Skeletal muscle tissue (tissue), 4 donors: Measurements from ENCODE around the gene SPATS1. TPM values are rescaled to one million over a fixed set of nuclear protein-coding genes. Genes with fewer than 3 reads are reported as not detected.

Experiments used
- H3K27ac ChIP-seq: one replicate; pipeline ENCODE4 v1.7.0; 2013; ENCODE audit warnings: mild to moderate bottlenecking, low read depth, low read length, inconsistent platforms
- H3K27me3 ChIP-seq, 3 donors: one replicate each; pipeline ENCODE4 v1.7.0; 2013; ENCODE audit warnings: low read length in 3 of 3; ENCODE audit not compliant: control insufficient read depth in 3 of 3, insufficient read depth in 3 of 3
- H3K36me3 ChIP-seq, 3 donors: one replicate each; pipeline ENCODE4 v1.7.0; 2013; ENCODE audit warnings: low read length in 3 of 3; ENCODE audit not compliant: control insufficient read depth in 3 of 3, insufficient read depth in 3 of 3
- H3K4me1 ChIP-seq, 3 donors: one replicate each; pipeline ENCODE4 v1.7.0; 2013; ENCODE audit warnings: low read length in 3 of 3, mild to moderate bottlenecking in 3 of 3; ENCODE audit not compliant: control insufficient read depth in 3 of 3, insufficient read depth in 3 of 3
- H3K4me3 ChIP-seq, 3 donors: one replicate each; pipeline ENCODE4 v1.7.0; 2013; ENCODE audit warnings: low read length in 3 of 3
- H3K9ac ChIP-seq, 3 donors: one replicate each; pipeline ENCODE4 v1.7.0; 2013; ENCODE audit warnings: low read length in 3 of 3, mild to moderate bottlenecking in 3 of 3, moderate library complexity in 2 of 3, low read depth in 1 of 3
- H3K9me3 ChIP-seq, 3 donors: one replicate each; pipeline ENCODE4 v1.7.0; 2013; ENCODE audit warnings: low read length in 3 of 3; ENCODE audit not compliant: control insufficient read depth in 3 of 3
- total RNA-seq: library from RNA; depleted of rRNA; stranded (reverse); fragments of >200 nt; gene quantifications from one replicate; pipeline ENCODE4 v1.2.3, GENCODE V29; 2014
- donor health status: Osteomylitis.

Gene SPATS1, protein sequence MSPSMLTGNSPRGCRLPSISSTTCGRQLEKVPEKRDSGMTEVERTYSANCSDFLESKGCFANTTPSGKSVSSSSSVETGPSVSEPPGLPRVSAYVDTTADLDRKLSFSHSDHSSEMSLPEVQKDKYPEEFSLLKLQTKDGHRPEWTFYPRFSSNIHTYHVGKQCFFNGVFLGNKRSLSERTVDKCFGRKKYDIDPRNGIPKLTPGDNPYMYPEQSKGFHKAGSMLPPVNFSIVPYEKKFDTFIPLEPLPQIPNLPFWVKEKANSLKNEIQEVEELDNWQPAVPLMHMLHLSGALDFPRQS
- total RNA-seq: not detected

GRCh38 chr6:44342489-44342888 is at the start of gene SPATS1:
SPATS1 (plus strand) TSS chr6:44342650; CDS start chr6:44343096, 446 bp downstream.
- Histone ChIP-seq H3K9me3 (no peaks in the 10 kb centered on the region), H3K27ac (no peak within 1 kb of the TSS), H3K4me1 (peaks cover 0 to 6% (median 0%) of the 10 kb centered on the region in 3 donors), H3K4me3 (peak within 1 kb of the TSS in 1 of 3 donors; percentile 41), H3K36me3 (no peaks in the 10 kb centered on the region), H3K27me3 (peaks cover 16 to 28% (median 21%) of the 10 kb centered on the region in 3 donors), H3K9ac (peak within 1 kb of the TSS; percentile 20 to 45 (median 33))

DNA sequence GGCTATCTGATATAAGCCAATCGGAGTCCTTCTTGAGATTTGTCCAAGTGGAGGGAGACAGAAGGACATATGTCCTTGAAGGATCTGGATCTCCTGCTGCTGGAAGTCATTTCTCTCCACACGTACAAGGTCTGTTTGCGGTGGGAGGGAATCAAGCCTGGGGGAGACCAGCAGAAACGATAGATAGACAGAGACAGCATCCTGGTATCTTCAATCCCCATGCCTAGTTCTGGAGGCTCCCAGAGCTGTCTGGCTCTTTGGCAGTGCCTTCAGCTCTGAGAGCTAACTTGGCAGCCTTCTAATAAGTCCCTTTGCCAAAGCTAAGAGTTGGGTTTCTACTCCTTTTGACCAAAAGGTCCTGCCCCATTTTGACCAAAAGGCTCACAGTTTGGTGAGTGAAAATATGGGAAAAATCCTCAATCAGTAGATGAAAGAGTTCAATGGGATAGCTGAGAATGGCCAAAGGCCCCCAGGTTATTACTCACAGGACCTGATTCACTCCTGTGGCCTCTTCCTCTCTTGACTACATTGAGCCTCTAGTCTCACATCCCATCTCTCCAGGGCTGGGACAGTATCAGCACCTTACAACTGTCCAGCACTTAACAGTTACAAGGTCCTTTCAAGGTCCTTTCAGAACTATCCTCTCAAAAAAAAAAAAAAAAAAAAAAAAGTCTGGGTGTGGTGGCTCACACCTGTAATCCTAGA is 49.6 kb upstream of the SPATS1 start:
- no peaks in the 10 kb centered on the region for H3K9me3 ChIP-seq
- H3K4me3 ChIP-seq: no peak overlapping the region
- H3K4me1 ChIP-seq: peaks cover 7 to 17% (median 15%) of the 10 kb centered on the region in 3 donors
- H3K27ac ChIP-seq: no peak overlapping the region
- H3K36me3 ChIP-seq: no peaks in the 10 kb centered on the region
- H3K27me3 ChIP-seq: peaks cover 68 to 81% (median 73%) of the 10 kb centered on the region in 3 donors
- H3K9ac ChIP-seq: no peak overlapping the region

DNA sequence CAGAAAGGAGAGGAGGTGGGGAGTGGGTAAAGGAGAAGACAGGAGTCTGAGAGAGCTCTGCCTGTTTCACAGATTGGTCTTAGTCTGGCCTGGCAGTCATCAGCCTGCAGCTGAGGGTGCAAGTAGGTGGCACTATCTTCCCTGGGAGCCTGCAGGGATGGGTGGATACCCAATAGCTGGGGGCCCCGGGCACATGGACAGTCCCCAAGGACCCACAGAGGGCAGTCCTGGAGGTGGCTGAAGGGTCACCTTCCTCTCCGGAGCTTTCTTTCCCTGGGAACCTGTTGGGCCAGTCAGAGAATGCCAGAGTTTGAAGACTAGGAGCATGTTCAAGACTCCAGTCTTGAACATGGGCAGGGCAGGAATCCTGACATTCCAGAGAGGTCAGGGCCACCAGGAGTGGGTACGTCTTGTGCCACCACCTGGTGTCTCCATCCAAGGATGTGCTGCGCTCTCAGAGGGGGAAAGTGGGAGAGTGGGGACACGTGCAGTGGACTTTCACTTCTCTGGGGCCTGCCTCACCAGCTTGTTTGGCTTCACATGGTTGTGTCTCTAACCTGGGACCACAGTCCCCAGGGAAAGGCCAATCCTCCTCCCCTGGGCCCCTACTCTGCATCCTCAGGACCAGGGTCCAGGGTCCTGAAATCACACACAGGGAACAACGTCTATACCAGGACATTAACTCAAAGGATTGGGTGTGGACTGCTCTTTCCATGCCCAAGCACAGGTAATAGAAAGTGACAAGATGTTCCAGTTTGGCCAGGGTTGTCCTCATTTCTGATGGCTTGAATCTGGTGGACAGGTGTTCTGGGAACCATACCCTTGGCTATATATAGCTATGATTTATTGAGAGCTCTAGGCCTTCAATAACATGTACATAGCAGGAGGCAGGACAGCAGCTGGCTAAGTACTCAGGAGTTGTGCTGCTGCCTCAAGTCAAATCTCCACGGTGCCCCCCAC is 47.3 kb upstream of the SPATS1 start:
- Histone ChIP-seq H3K4me1 (peaks cover 10 to 22% (median 18%) of the 10 kb centered on the region in 3 donors), H3K36me3 (peaks cover 0 to under 1% (median under 1%) of the 10 kb centered on the region in 3 donors), H3K27ac (no peak overlapping the region), H3K4me3 (no peak overlapping the region), H3K9me3 (no peaks in the 10 kb centered on the region), H3K9ac (no peak overlapping the region), H3K27me3 (peaks cover 60 to 70% (median 67%) of the 10 kb centered on the region in 3 donors)

GRCh38 chr6:44297063-44298038 is 45.1 kb upstream of the SPATS1 start:
- H3K27me3 ChIP-seq: peaks cover 41 to 50% (median 49%) of the 10 kb centered on the region in 3 donors
- H3K4me1 ChIP-seq: peaks cover 10 to 22% (median 18%) of the 10 kb centered on the region in 3 donors
- H3K27ac ChIP-seq: no peak overlapping the region

GRCh38 chr6:44298055-44298803 is 44.2 kb upstream of the SPATS1 start:
- peaks cover 34 to 41% (median 41%) of the 10 kb centered on the region in 3 donors for H3K27me3 ChIP-seq
- H3K4me3 ChIP-seq: peak overlapping the region in 2 of 3 donors; percentile 45 to 64
- H3K36me3 ChIP-seq: peaks cover 26 to 31% (median 28%) of the 10 kb centered on the region in 3 donors
- H3K9me3 ChIP-seq: no peaks in the 10 kb centered on the region
- H3K27ac ChIP-seq: no peak overlapping the region
- peaks cover 10 to 22% (median 18%) of the 10 kb centered on the region in 3 donors for H3K4me1 ChIP-seq
- peak overlapping the region in 2 of 3 donors; percentile 32 to 54 for H3K9ac ChIP-seq

More at GRCh38 chr6:44297063-44298038, 45.1 kb upstream of the SPATS1 start:
- Histone ChIP-seq H3K4me3 (peak overlapping the region; percentile 15 to 64 (median 58)), H3K9ac (peak overlapping the region in 2 of 3 donors; percentile 32 to 57), H3K9me3 (no peaks in the 10 kb centered on the region), H3K36me3 (peaks cover 18 to 22% (median 19%) of the 10 kb centered on the region in 3 donors)

DNA sequence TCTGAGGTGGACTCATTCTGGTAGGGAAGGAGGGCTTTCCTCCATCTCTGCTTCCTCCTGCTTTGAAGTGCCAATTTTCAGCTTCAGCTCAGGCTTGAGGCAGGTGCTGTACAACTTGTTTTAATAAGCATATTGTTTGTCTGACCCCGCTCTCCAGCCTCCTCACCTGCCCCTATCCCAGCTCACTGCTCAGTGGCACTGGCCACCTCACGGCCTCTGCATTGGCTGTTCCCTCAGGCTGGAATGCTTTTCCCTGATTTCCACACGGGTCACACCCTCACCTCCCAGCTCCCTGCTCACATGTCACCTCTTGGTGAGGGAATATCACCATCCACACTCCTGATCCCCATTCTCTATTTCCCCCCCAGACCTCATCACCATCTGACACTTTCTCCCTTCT is 43.6 kb upstream of the SPATS1 start:
- no peak overlapping the region for H3K27ac ChIP-seq
- H3K36me3 ChIP-seq: peaks cover 32 to 38% (median 33%) of the 10 kb centered on the region in 3 donors
- H3K27me3 ChIP-seq: peaks cover 29 to 38% (median 37%) of the 10 kb centered on the region in 3 donors
- no peak overlapping the region for H3K9ac ChIP-seq
- no peaks in the 10 kb centered on the region for H3K9me3 ChIP-seq
- peaks cover 10 to 22% (median 18%) of the 10 kb centered on the region in 3 donors for H3K4me1 ChIP-seq
- H3K4me3 ChIP-seq: no peak overlapping the region

- H3K4me1 ChIP-seq: peaks cover 10 to 19% (median 14%) of the 10 kb centered on the region in 3 donors
- H3K27me3 ChIP-seq: peaks cover 20 to 32% (median 31%) of the 10 kb centered on the region in 3 donors
- peaks cover 45 to 52% (median 47%) of the 10 kb centered on the region in 3 donors for H3K36me3 ChIP-seq
- no peak overlapping the region for H3K9ac ChIP-seq
- no peak overlapping the region for H3K27ac ChIP-seq
- H3K9me3 ChIP-seq: no peaks in the 10 kb centered on the region
- H3K4me3 ChIP-seq: no peak overlapping the region
Measured at GRCh38 chr6:44300292-44300823, 42.1 kb upstream of the SPATS1 start.

DNA sequence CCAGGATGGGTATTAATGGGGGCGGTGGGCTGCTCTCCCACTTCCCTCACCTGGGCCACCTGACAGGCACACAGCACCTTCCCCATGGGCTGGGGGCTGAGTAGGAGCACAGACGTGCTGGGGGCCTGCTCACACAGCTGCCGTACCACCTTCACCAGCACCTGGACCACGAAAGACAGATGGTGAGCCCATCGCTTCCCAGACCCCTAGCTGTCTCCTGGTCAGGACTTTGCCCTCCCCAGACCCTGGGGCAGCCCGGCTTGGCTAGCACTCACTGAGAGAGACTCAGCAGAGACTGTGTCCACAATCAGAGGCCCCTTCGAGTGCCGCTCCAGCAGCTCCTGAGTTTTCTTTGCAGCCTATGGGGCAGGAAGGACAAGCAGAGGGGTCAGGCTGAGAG is 41.3 kb upstream of the SPATS1 start:
- Histone ChIP-seq H3K27ac (no peak overlapping the region), H3K27me3 (peaks cover 19 to 25% (median 24%) of the 10 kb centered on the region in 3 donors), H3K9me3 (no peaks in the 10 kb centered on the region), H3K9ac (no peak overlapping the region), H3K4me1 (peaks cover 10 to 15% (median 11%) of the 10 kb centered on the region in 3 donors), H3K36me3 (peaks cover 52 to 60% (median 55%) of the 10 kb centered on the region in 3 donors), H3K4me3 (no peak overlapping the region)
